Measurements from ENCODE around the gene CYP26A1. TPM values are rescaled to one million over a fixed set of nuclear protein-coding genes. Genes with fewer than 3 reads are reported as not detected.

The CYP26A1 gene
- total RNA-seq, 4 donors from 2014 or later = 0.76 TPM; not detected in 3

- Histone ChIP-seq H3K4me1 (peaks cover 0 to 15% of the 10 kb centered on the region in 2 donors), H3K27me3 (peaks cover 0 to 9% of the 10 kb centered on the region in 2 donors), H3K27ac (no peak overlapping the region), H3K9me3 (no peaks in the 10 kb centered on the region), H3K36me3 (no peaks in the 10 kb centered on the region), H3K4me3 (no peak overlapping the region)
- DNase-seq = no peak
- intact Hi-C loops (cut with DNase I; ENCODE audit: low total_unique reads) = no loop called here
- TF ChIP-seq CTCF (IDR thresholded peaks at IDR 0.05) = no peak
- TF ChIP-seq POLR2A (IDR thresholded peaks at IDR 0.05) = no peak
Observed at GRCh38 chr10:93068411-93069244, 5.1 kb upstream of the CYP26A1 start.

- DNase-seq = no peak
- Histone ChIP-seq H3K27me3 (peaks cover 0 to 13% of the 10 kb centered on the region in 2 donors), H3K27ac (no peak overlapping the region), H3K9me3 (no peaks in the 10 kb centered on the region), H3K4me1 (peaks cover 0 to 20% of the 10 kb centered on the region in 2 donors), H3K4me3 (no peak overlapping the region), H3K36me3 (no peaks in the 10 kb centered on the region)
- intact Hi-C loops (cut with DNase I; ENCODE audit: low total_unique reads) = no loop called here
- TF ChIP-seq POLR2A (IDR thresholded peaks at IDR 0.05) (no peak), CTCF (IDR thresholded peaks at IDR 0.05) (no peak)
Observed at GRCh38 chr10:93069245-93069561, 4.5 kb upstream of the CYP26A1 start.

GRCh38 chr10:93070378-93071176 is 3.1 kb upstream of the CYP26A1 start:
- H3K9me3 ChIP-seq = no peaks in the 10 kb centered on the region
- H3K27ac ChIP-seq = no peak overlapping the region
- H3K4me1 ChIP-seq = peaks cover 0 to 28% of the 10 kb centered on the region in 2 donors
- no peak overlapping the region for H3K4me3 ChIP-seq
- no peaks in the 10 kb centered on the region for H3K36me3 ChIP-seq
- peaks cover 0 to 24% of the 10 kb centered on the region in 2 donors for H3K27me3 ChIP-seq
- intact Hi-C loops (cut with DNase I; ENCODE audit: low total_unique reads) = no loop called here
- DNase-seq = no peak
- no peak for TF ChIP-seq POLR2A (IDR thresholded peaks at IDR 0.05)
- TF ChIP-seq CTCF (IDR thresholded peaks at IDR 0.05) = no peak

- Histone ChIP-seq H3K4me3 (no peak overlapping the region), H3K9me3 (no peaks in the 10 kb centered on the region), H3K27me3 (peaks cover 0 to 24% of the 10 kb centered on the region in 2 donors), H3K36me3 (no peaks in the 10 kb centered on the region), H3K4me1 (peaks cover 0 to 23% of the 10 kb centered on the region in 2 donors), H3K27ac (no peak overlapping the region)
- TF ChIP-seq POLR2A (IDR thresholded peaks at IDR 0.05) (no peak), CTCF (IDR thresholded peaks at IDR 0.05) (no peak)
- DNase-seq = no peak
- intact Hi-C loops (cut with DNase I; ENCODE audit: low total_unique reads) = no loop called here
Observed at GRCh38 chr10:93071177-93071472, 2.6 kb upstream of the CYP26A1 start.

GRCh38 chr10:93071674-93072224 is 1.9 kb upstream of the CYP26A1 start:
- intact Hi-C loops (cut with DNase I; ENCODE audit: low total_unique reads) = no loop called here
- DNase-seq = no peak
- H3K4me3 ChIP-seq = peak overlapping the region in 1 of 2 donors; percentile 4
- peaks cover 0 to 21% of the 10 kb centered on the region in 2 donors for H3K4me1 ChIP-seq
- no peak for TF ChIP-seq POLR2A (IDR thresholded peaks at IDR 0.05)
- no peak for TF ChIP-seq CTCF (IDR thresholded peaks at IDR 0.05)
- no peaks in the 10 kb centered on the region for H3K9me3 ChIP-seq
- H3K27me3 ChIP-seq = peaks cover 0 to 24% of the 10 kb centered on the region in 2 donors
- H3K27ac ChIP-seq = no peak overlapping the region
- H3K36me3 ChIP-seq = no peaks in the 10 kb centered on the region
